CD4-positive, alpha-beta T cell treated with Interleukin-21 for 1 hour (primary cell): ENCODE results near the gene GHSR.
A peak's percentile ranks its signal among the peaks of the same experiment; 100 is the strongest.

Experiments used
- DNase-seq: peaks from one replicate; pipeline ENCODE4 v3.0.0-alpha.2; 2020

The GHSR gene

GRCh38 chr3:172447611-172448579 lies at the start of gene GHSR:
Gene GHSR, minus strand, starts transcription at chr3:172448456. Its CDS starts 43 bp downstream, at chr3:172448413.
- peak; percentile 7 for DNase-seq

- DNase-seq: peak; percentile 78
Measured at GRCh38 chr3:172490198-172490669, 42.0 kb upstream of the GHSR start.

- DNase-seq: no peak
Measured at GRCh38 chr3:172478116-172478515, 29.9 kb upstream of the GHSR start.

- no peak for DNase-seq
Measured at GRCh38 chr3:172476347-172476746, 28.1 kb upstream of the GHSR start.

GRCh38 chr3:172475703-172476102 lies 27.4 kb upstream of the GHSR start:
- no peak for DNase-seq

GRCh38 chr3:172471903-172472302 lies 23.6 kb upstream of the GHSR start:
- no peak for DNase-seq

- DNase-seq: no peak
Measured at GRCh38 chr3:172470588-172470987, 22.3 kb upstream of the GHSR start.

GRCh38 chr3:172467170-172467824 lies 19.0 kb upstream of the GHSR start:
- no peak for DNase-seq

GRCh38 chr3:172466553-172467130 lies 18.4 kb upstream of the GHSR start:
- DNase-seq: no peak

GRCh38 chr3:172465281-172465680 lies 17.0 kb upstream of the GHSR start:
- DNase-seq: no peak

- no peak for DNase-seq
Measured at GRCh38 chr3:172464306-172464705, 16.1 kb upstream of the GHSR start.

- DNase-seq: peak; percentile 55
Measured at GRCh38 chr3:172461530-172462138, 13.4 kb upstream of the GHSR start.

GRCh38 chr3:172456404-172456803 lies 8.1 kb upstream of the GHSR start:
- DNase-seq: no peak

- DNase-seq: no peak
Measured at GRCh38 chr3:172454180-172454579, 5.9 kb upstream of the GHSR start.

- no peak for DNase-seq
Measured at GRCh38 chr3:172449466-172450149, 1.4 kb upstream of the GHSR start.

- no peak for DNase-seq
Measured at GRCh38 chr3:172448661-172449465, 607 bp upstream of the GHSR start.

- DNase-seq: no peak
Measured at GRCh38 chr3:172446198-172446597, 2.1 kb downstream of the GHSR start.

- no peak for DNase-seq
Measured at GRCh38 chr3:172444821-172445220, 3.4 kb downstream of the GHSR start.

GRCh38 chr3:172442606-172443005 lies 5.7 kb downstream of the GHSR start:
- no peak for DNase-seq

GRCh38 chr3:172441581-172441980 lies 6.7 kb downstream of the GHSR start:
- DNase-seq: no peak

GRCh38 chr3:172438186-172438585 lies 10.1 kb downstream of the GHSR start:
- no peak for DNase-seq

- no peak for DNase-seq
Measured at GRCh38 chr3:172437713-172438112, 10.5 kb downstream of the GHSR start.
